Measurements from ENCODE around the gene OR6B2.
"Not testable (repeated sequence)": the region's sequence is repeated elsewhere in the genome, so short reads cannot be mapped to it uniquely, and the experiment has no call there.

OR6B2 gene

GRCh38 chr2:240055177-240055917 is 25.1 kb upstream of the OR6B2 start:
- Histone ChIP-seq H3K4me3 (ENCODE audit: low read depth, low read length) (no peak overlapping the region), H3K36me3 (ENCODE audit: control insufficient read depth, insufficient read depth, low read length) (no peaks in the 10 kb centered on the region), H3K27me3 (ENCODE audit: control insufficient read depth, insufficient read depth, low read length) (no peaks in the 10 kb centered on the region), H3K9me3 (ENCODE audit: control insufficient read depth, insufficient read depth, low read length) (no peaks in the 10 kb centered on the region), H3K4me1 (ENCODE audit: control insufficient read depth, insufficient read depth, low read length) (no peaks in the 10 kb centered on the region), H3K9ac (ENCODE audit: low read depth, low read length) (no peak overlapping the region), H3K27ac (ENCODE audit: low read depth, low read length) (no peak overlapping the region)

- no peaks in the 10 kb centered on the region for H3K9me3 ChIP-seq (ENCODE audit: control insufficient read depth, insufficient read depth, low read length)
- H3K27ac ChIP-seq (ENCODE audit: low read depth, low read length) = no peak within 1 kb of the TSS
- no peak within 1 kb of the TSS for H3K4me3 ChIP-seq (ENCODE audit: low read depth, low read length)
- H3K4me1 ChIP-seq (ENCODE audit: control insufficient read depth, insufficient read depth, low read length) = no peaks in the 10 kb centered on the region
- H3K9ac ChIP-seq (ENCODE audit: low read depth, low read length) = no peak within 1 kb of the TSS
- no peaks in the 10 kb centered on the region for H3K36me3 ChIP-seq (ENCODE audit: control insufficient read depth, insufficient read depth, low read length)
- no peaks in the 10 kb centered on the region for H3K27me3 ChIP-seq (ENCODE audit: control insufficient read depth, insufficient read depth, low read length)
Measured at GRCh38 chr2:240053173-240054155, 23.2 kb upstream of the OR6B2 start, which contains the start of gene OR6B3. OR6B3 (minus strand) TSS chr2:240053521.

- Histone ChIP-seq H3K4me1 (ENCODE audit: control insufficient read depth, insufficient read depth, low read length) (no peaks in the 10 kb centered on the region), H3K27ac (ENCODE audit: low read depth, low read length) (no peak overlapping the region), H3K27me3 (ENCODE audit: control insufficient read depth, insufficient read depth, low read length) (no peaks in the 10 kb centered on the region), H3K4me3 (ENCODE audit: low read depth, low read length) (no peak overlapping the region), H3K36me3 (ENCODE audit: control insufficient read depth, insufficient read depth, low read length) (no peaks in the 10 kb centered on the region), H3K9ac (ENCODE audit: low read depth, low read length) (no peak overlapping the region), H3K9me3 (ENCODE audit: control insufficient read depth, insufficient read depth, low read length) (no peaks in the 10 kb centered on the region)
Measured at GRCh38 chr2:240052524-240052923, 22.3 kb upstream of the OR6B2 start.

- H3K36me3 ChIP-seq (ENCODE audit: control insufficient read depth, insufficient read depth, low read length) = no peaks in the 10 kb centered on the region
- no peaks in the 10 kb centered on the region for H3K27me3 ChIP-seq (ENCODE audit: control insufficient read depth, insufficient read depth, low read length)
- H3K27ac ChIP-seq (ENCODE audit: low read depth, low read length) = no peak overlapping the region
- no peaks in the 10 kb centered on the region for H3K9me3 ChIP-seq (ENCODE audit: control insufficient read depth, insufficient read depth, low read length)
- H3K9ac ChIP-seq (ENCODE audit: low read depth, low read length) = no peak overlapping the region
- H3K4me3 ChIP-seq (ENCODE audit: low read depth, low read length) = no peak overlapping the region
- no peaks in the 10 kb centered on the region for H3K4me1 ChIP-seq (ENCODE audit: control insufficient read depth, insufficient read depth, low read length)
Measured at GRCh38 chr2:240051697-240052096, 21.5 kb upstream of the OR6B2 start.

DNA sequence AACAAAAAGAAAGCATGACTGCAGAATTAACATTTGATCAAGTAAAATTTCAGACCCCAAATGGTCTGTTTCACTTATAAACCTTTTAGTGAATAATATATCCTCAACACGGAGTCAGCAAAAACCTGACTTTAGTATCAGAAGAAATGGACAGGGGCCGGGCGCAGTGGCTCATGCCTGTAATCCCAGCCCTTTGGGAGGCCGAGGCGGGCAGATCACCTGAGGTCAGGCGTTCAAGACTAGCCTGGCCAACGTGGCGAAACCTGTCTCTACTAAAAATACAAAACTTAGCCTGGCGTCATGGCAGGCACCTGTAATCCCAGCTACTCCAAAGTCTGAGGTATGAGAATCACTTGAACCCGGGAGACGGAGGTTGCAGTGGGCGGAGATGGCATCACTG is 20.0 kb upstream of the OR6B2 start:
- Histone ChIP-seq H3K4me3 (ENCODE audit: low read depth, low read length) (no peak overlapping the region), H3K9me3 (ENCODE audit: control insufficient read depth, insufficient read depth, low read length) (no peaks in the 10 kb centered on the region), H3K27me3 (ENCODE audit: control insufficient read depth, insufficient read depth, low read length) (no peaks in the 10 kb centered on the region), H3K27ac (ENCODE audit: low read depth, low read length) (no peak overlapping the region), H3K36me3 (ENCODE audit: control insufficient read depth, insufficient read depth, low read length) (no peaks in the 10 kb centered on the region), H3K9ac (ENCODE audit: low read depth, low read length) (no peak overlapping the region), H3K4me1 (ENCODE audit: control insufficient read depth, insufficient read depth, low read length) (no peaks in the 10 kb centered on the region)

DNA sequence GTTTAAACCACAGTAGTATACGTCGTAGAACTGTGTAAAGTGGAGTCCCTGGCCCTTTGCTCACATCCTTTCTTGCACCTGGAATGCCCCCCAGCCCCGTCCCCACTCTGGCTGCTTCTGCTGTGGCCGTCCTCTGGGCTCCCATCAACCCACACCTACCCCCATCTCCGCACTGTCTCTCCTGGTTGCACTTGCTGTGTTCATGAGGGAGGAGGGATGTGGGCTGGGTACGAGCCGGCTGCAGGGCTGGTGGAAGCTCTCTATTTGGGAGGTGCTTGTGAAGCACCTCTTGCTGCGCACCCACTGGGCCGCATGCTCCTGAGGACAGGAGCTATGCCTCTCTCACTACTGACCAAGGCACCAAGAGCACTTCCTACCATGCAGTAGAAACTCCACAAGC is 18.0 kb upstream of the OR6B2 start:
- Histone ChIP-seq H3K4me1 (ENCODE audit: control insufficient read depth, insufficient read depth, low read length) (no peaks in the 10 kb centered on the region), H3K9ac (ENCODE audit: low read depth, low read length) (no peak overlapping the region), H3K36me3 (ENCODE audit: control insufficient read depth, insufficient read depth, low read length) (no peaks in the 10 kb centered on the region), H3K4me3 (ENCODE audit: low read depth, low read length) (no peak overlapping the region), H3K27ac (ENCODE audit: low read depth, low read length) (no peak overlapping the region), H3K27me3 (ENCODE audit: control insufficient read depth, insufficient read depth, low read length) (no peaks in the 10 kb centered on the region), H3K9me3 (ENCODE audit: control insufficient read depth, insufficient read depth, low read length) (no peaks in the 10 kb centered on the region)

- Histone ChIP-seq H3K36me3 (ENCODE audit: control insufficient read depth, insufficient read depth, low read length) (no peaks in the 10 kb centered on the region), H3K9ac (ENCODE audit: low read depth, low read length) (no peak overlapping the region), H3K9me3 (ENCODE audit: control insufficient read depth, insufficient read depth, low read length) (no peaks in the 10 kb centered on the region), H3K4me3 (ENCODE audit: low read depth, low read length) (no peak overlapping the region), H3K27me3 (ENCODE audit: control insufficient read depth, insufficient read depth, low read length) (no peaks in the 10 kb centered on the region), H3K4me1 (ENCODE audit: control insufficient read depth, insufficient read depth, low read length) (no peaks in the 10 kb centered on the region), H3K27ac (ENCODE audit: low read depth, low read length) (no peak overlapping the region)
Measured at GRCh38 chr2:240045098-240045497, 14.9 kb upstream of the OR6B2 start.

GRCh38 chr2:240044096-240044495 is 13.9 kb upstream of the OR6B2 start:
- not testable (repeated sequence) for H3K4me3 ChIP-seq (ENCODE audit: low read depth, low read length); H3K4me1 ChIP-seq (ENCODE audit: control insufficient read depth, insufficient read depth, low read length); H3K27me3 ChIP-seq (ENCODE audit: control insufficient read depth, insufficient read depth, low read length); H3K9ac ChIP-seq (ENCODE audit: low read depth, low read length); H3K9me3 ChIP-seq (ENCODE audit: control insufficient read depth, insufficient read depth, low read length); H3K27ac ChIP-seq (ENCODE audit: low read depth, low read length); H3K36me3 ChIP-seq (ENCODE audit: control insufficient read depth, insufficient read depth, low read length)

DNA sequence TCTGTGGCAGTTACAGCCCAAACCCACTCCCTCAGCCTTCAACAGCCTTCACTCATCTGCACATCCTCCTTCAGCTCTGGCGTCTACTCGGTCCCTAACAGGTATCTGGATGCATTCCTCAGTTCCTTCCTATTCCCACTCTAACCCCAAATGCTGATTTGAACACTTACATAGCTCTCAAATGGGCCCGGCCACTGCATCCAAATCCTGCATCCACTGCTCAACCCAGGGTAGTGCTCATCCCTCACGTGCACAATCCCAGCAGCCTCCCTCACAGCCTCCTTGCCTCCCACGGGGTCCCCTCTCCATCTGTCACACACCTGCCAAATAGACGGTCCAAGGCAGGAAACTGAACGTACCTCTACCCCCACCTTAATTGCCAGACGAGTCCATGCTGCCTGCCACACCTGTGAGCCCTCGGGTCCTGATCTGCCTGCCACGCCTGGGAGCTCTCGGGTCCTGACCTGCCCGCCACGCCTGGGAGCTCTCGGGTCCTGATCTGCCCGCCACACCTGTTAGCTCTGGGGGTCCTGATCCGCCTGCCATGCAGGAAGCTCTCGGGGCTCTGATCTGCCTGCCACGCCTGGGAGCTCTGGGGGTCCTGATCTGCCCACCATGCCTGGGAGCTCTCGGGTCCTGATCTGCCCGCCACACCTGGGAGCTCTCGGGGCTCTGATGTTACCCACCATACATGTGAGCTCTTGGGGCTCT is 13.2 kb upstream of the OR6B2 start:
- Histone ChIP-seq H3K27me3 (ENCODE audit: control insufficient read depth, insufficient read depth, low read length) (no peaks in the 10 kb centered on the region), H3K9me3 (ENCODE audit: control insufficient read depth, insufficient read depth, low read length) (no peaks in the 10 kb centered on the region), H3K9ac (ENCODE audit: low read depth, low read length) (no peak overlapping the region), H3K36me3 (ENCODE audit: control insufficient read depth, insufficient read depth, low read length) (no peaks in the 10 kb centered on the region), H3K4me1 (ENCODE audit: control insufficient read depth, insufficient read depth, low read length) (no peaks in the 10 kb centered on the region), H3K27ac (ENCODE audit: low read depth, low read length) (no peak overlapping the region), H3K4me3 (ENCODE audit: low read depth, low read length) (no peak overlapping the region)

DNA sequence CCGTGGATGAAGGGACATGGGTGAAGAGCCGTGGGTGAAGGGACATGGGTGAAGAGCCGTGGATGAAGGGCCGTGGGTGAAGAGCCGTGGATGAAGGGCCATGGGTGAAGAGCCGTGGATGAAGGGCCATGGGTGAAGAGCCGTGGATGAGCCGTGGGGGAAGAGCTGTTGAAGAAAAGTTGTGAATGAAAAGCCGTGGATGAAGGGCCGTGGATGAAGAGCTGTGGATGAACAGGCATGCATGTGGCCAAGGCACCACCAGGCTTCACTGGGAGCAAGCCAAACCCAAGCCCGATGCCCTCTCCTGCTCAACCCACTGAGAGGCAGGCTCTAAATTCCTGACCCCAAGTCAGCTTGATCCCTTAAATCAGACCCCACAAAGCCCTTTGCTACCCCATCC is 12.5 kb upstream of the OR6B2 start:
- no peak overlapping the region for H3K27ac ChIP-seq (ENCODE audit: low read depth, low read length)
- no peaks in the 10 kb centered on the region for H3K27me3 ChIP-seq (ENCODE audit: control insufficient read depth, insufficient read depth, low read length)
- H3K36me3 ChIP-seq (ENCODE audit: control insufficient read depth, insufficient read depth, low read length) = no peaks in the 10 kb centered on the region
- H3K9ac ChIP-seq (ENCODE audit: low read depth, low read length) = no peak overlapping the region
- H3K4me1 ChIP-seq (ENCODE audit: control insufficient read depth, insufficient read depth, low read length) = no peaks in the 10 kb centered on the region
- H3K4me3 ChIP-seq (ENCODE audit: low read depth, low read length) = no peak overlapping the region
- H3K9me3 ChIP-seq (ENCODE audit: control insufficient read depth, insufficient read depth, low read length) = no peaks in the 10 kb centered on the region

All from HUES48 (cell line).